GM12878 (cell line): ENCODE results near the gene FKBP2. TPM values are rescaled to one million over a fixed set of nuclear protein-coding genes. Genes with fewer than 3 reads are reported as not detected.
A peak's percentile ranks its signal among the peaks of the same experiment; 100 is the strongest.

Experiments used
- CHD2 ChIP-seq: IDR thresholded peaks from 2 replicates; pipeline ENCODE4 v1.6.1; 2011; ENCODE audit warnings: low read depth, low read length, improper control_type of control experiment, borderline replicate concordance
- CREB1 ChIP-seq: IDR thresholded peaks from 2 replicates; pipeline ENCODE4 v1.6.1; 2012; ENCODE audit warnings: low read depth, mild to moderate bottlenecking, inconsistent platforms
- E4F1 ChIP-seq: fragments of 450-650 bp; IDR thresholded peaks from 2 replicates; pipeline ENCODE4 v1.6.1; 2018; ENCODE audit warnings: borderline replicate concordance, mild to moderate bottlenecking; ENCODE audit not compliant: partially characterized antibody
- HDAC2 ChIP-seq: fragments of 200-600 bp; sonication (generic); IDR thresholded peaks from 2 replicates; pipeline ENCODE4 v1.6.1; 2017
- HDGF ChIP-seq: fragments of 450-650 bp; IDR thresholded peaks from 2 replicates; pipeline ENCODE4 v1.6.1; 2016; ENCODE audit warnings: antibody characterized with exemption
- IKZF2 ChIP-seq, 2 experiments: fragments of 450-650 bp; IDR thresholded peaks; 2 replicates each; pipeline ENCODE4 v1.6.1; 2017; ENCODE audit warnings: mild to moderate bottlenecking in 2 of 2, moderate library complexity in 2 of 2
- IRF4 ChIP-seq: IDR thresholded peaks from 2 replicates; pipeline ENCODE4 v1.6.1; 2011; ENCODE audit warnings: low read depth, low read length
- MEF2A ChIP-seq: IDR thresholded peaks from 2 replicates; pipeline ENCODE4 v1.6.1; 2011; ENCODE audit warnings: low read depth, mild to moderate bottlenecking, low read length, moderate library complexity; ENCODE audit not compliant: insufficient read depth
- MEF2B ChIP-seq: fragments of 450-650 bp; IDR thresholded peaks from 2 replicates; pipeline ENCODE4 v1.6.1; 2018; ENCODE audit warnings: mild to moderate bottlenecking, moderate library complexity; ENCODE audit not compliant: partially characterized antibody, poor library complexity, severe bottlenecking
- MTA2 ChIP-seq: fragments of 450-650 bp; IDR thresholded peaks from 2 replicates; pipeline ENCODE4 v1.6.1; 2016; ENCODE audit warnings: low read depth, mild to moderate bottlenecking, moderate library complexity
- NBN ChIP-seq: fragments of 450-650 bp; IDR thresholded peaks from 2 replicates; pipeline ENCODE4 v1.6.1; 2016
- PAX5 ChIP-seq: IDR thresholded peaks from 2 replicates; pipeline ENCODE4 v1.6.1; 2011; ENCODE audit warnings: low read depth, low read length, borderline replicate concordance
- POLR2A ChIP-seq: IDR thresholded peaks from 2 replicates; pipeline ENCODE4 v1.6.1; 2011; ENCODE audit warnings: low read depth, mild to moderate bottlenecking, low read length
- POLR2AphosphoS5 ChIP-seq: IDR thresholded peaks from 2 replicates; pipeline ENCODE4 v1.6.1; 2011; ENCODE audit warnings: mild to moderate bottlenecking, low read length, inconsistent platforms
- POU2F2 ChIP-seq: IDR thresholded peaks from 3 replicates; pipeline ENCODE4 v1.6.1; 2011; ENCODE audit warnings: low read depth, mild to moderate bottlenecking, low read length, borderline replicate concordance
- RFX5 ChIP-seq: IDR thresholded peaks from 2 replicates; pipeline ENCODE4 v1.6.1; 2011; ENCODE audit warnings: low read depth, low read length, improper control_type of control experiment
- SMAD5 ChIP-seq: IDR thresholded peaks from 2 replicates; pipeline ENCODE4 v1.6.1; 2016; ENCODE audit warnings: antibody characterized with exemption, low read depth
- SMARCA5 ChIP-seq: fragments of 450-650 bp; IDR thresholded peaks from 2 replicates; pipeline ENCODE4 v1.6.1; 2017; ENCODE audit warnings: mild to moderate bottlenecking
- SUZ12 ChIP-seq: fragments of 200-600 bp; sonication (generic); IDR thresholded peaks from one replicate; pipeline ENCODE4 v1.6.1; 2018; ENCODE audit warnings: antibody characterized with exemption, mild to moderate bottlenecking; ENCODE audit not compliant: unreplicated experiment
- TBL1XR1 ChIP-seq: IDR thresholded peaks from 2 replicates; pipeline ENCODE4 v1.6.1; 2012; ENCODE audit warnings: low read depth, low read length, improper control_type of control experiment
- ZNF622 ChIP-seq: fragments of 450-650 bp; IDR thresholded peaks from 2 replicates; pipeline ENCODE4 v1.6.1; 2017; ENCODE audit warnings: mild to moderate bottlenecking, inconsistent platforms
- ZNF687 ChIP-seq: fragments of 450-650 bp; IDR thresholded peaks from 2 replicates; pipeline ENCODE4 v1.6.1; 2017; ENCODE audit warnings: mild to moderate bottlenecking, moderate library complexity
- polyA plus RNA-seq, 11 experiments: library from polyadenylated mRNA; depleted of rRNA in 4 of 11; unstranded in 6 of 11; stranded (reverse) in 5 of 11; fragments of >200 nt; fragmentation: Nextera tagmentation in 4 of 11; fragmentation: Illumina TruSeq in 1 of 11; extraction: Ambion mirVana in 4 of 11; extraction: Trizol in 1 of 11; gene quantifications; 1 replicate in 1 of 11; 2 replicates in 10 of 11; pipeline versions ENCODE4 v1.2.1 to v1.2.3, GENCODE V29; 2011 to 2016; ENCODE audit warnings: inconsistent platforms in 2 of 11, missing spikeins in 2 of 11, low read depth in 1 of 11
- total RNA-seq, 4 experiments: library from RNA; depleted of rRNA in 3 of 4; stranded (reverse); fragments of >200 nt in 3 of 4; fragmentation: Illumina TruSeq in 1 of 4; extraction: Trizol in 1 of 4; gene quantifications; 2 replicates each; pipeline versions ENCODE4 v1.2.1 to v1.2.3, GENCODE V29; 2013 to 2021

Gene FKBP2
- total and polyA plus RNA-seq, 10 of the 15 experiments (the other 5 are each of a cell fraction or from before 2014, with no cell fraction given) = 1.8 to 99.7 (median 39.5) TPM

DNA sequence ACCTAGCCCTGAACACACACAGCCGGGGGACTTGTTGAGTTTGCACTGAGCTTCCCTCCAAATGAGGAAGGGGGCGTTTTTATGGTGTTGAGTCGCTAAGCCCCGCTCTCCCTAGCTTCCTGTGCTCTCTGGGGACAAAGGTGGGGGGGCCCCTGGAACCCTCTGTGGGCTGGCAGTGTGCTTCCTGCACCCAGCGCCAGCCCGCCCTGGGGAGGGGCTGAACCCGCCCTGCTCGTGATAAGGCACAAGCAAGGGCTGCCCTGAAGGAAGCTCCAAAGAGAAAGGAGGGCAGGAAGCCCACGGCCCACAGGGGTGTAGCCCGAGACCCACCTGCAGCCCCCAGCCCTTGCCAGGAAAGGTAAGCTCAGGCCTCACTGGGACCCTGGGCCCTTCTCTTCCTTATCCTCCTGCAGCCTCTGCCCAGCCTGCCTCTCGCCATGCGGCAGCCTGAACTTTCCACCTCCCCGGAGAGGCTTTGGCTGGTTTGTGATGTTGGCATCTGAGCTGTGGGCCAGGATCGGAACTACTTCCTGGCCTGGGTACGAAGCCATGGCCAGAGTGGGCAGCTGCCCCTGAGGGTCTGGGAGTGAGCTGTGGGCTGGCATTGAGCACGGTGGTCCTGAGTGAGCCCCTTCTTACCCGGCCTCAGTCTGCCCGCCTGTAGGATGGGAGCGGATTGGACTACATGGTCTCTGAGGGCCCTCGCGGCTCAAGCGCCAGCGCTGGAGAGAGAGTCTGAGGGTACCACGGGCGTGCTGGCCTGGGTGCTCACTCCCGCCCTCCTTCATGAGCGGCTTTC, 34.2 kb upstream of the FKBP2 start, which contains the start of gene FERMT3 (continued):
- peak; percentile 50; the same call in 1 of the 2 replicates for TF ChIP-seq ZNF687
- peak; percentile 43; the same call in 1 of the 2 replicates for TF ChIP-seq SMAD5
- TF ChIP-seq IKZF2 (IDR thresholded peaks at IDR 0.05) = peak; percentile 53 to 57
- TF ChIP-seq SMARCA5 = 0 out of 2 replicates have a peak, but pooled peaks have one; percentile 29
- 0 out of 2 replicates have a peak, but pooled peaks have one; percentile 39 for TF ChIP-seq CREB1
- TF ChIP-seq CHD2 = no peak
- TF ChIP-seq MTA2 = 0 out of 2 replicates have a peak, but pooled peaks have one; percentile 11
- TF ChIP-seq NBN = peak; percentile 58; the same call in 1 of the 2 replicates
- TF ChIP-seq TBL1XR1 = no peak
- TF ChIP-seq POLR2AphosphoS5 = peak; percentile 49
- TF ChIP-seq MEF2B = peak; percentile 84
- peak; percentile 16; the same call in 1 of the 2 replicates for TF ChIP-seq RFX5
- TF ChIP-seq ZNF622 = no peak
- no peak for TF ChIP-seq SUZ12
- 0 out of 2 replicates have a peak, but pooled peaks have one; percentile 13 for TF ChIP-seq PAX5
- TF ChIP-seq POU2F2 = 0 out of 3 replicates have a peak, but pooled peaks have one; percentile 16
- TF ChIP-seq MEF2A = no peak
- peak; percentile 62; the same call in 1 of the 2 replicates for TF ChIP-seq POLR2A
- TF ChIP-seq IRF4 = no peak
- TF ChIP-seq HDAC2 = no peak
- TF ChIP-seq HDGF = peak; percentile 17; the same call in 1 of the 2 replicates
- no peak for TF ChIP-seq E4F1
- TF ChIP-seq, all 136 proteins: peak for 26
